HepG2 (cell line): ENCODE data around the gene ATP1B2. TPM values are rescaled to one million over a fixed set of nuclear protein-coding genes. Genes with fewer than 3 reads are reported as not detected.
A peak's percentile ranks its signal among the peaks of the same experiment; 100 is the strongest.

ENCODE experiments used
- ARID2 ChIP-seq: sonication (generic); formaldehyde crosslinking; IDR thresholded peaks from 2 replicates; pipeline ENCODE4 v1.8.1; 2022; ENCODE audit warnings: mild to moderate bottlenecking, missing genetic modification reagents, borderline replicate concordance
- FOSL1 ChIP-seq: sonication (generic); formaldehyde crosslinking; IDR thresholded peaks from 2 replicates; pipeline ENCODE4 v1.9.0; 2021; ENCODE audit warnings: missing genetic modification reagents, borderline replicate concordance
- GABPB1 ChIP-seq: IDR thresholded peaks from 2 replicates; pipeline ENCODE4 v1.6.1; 2016; ENCODE audit warnings: mild to moderate bottlenecking, missing genetic modification reagents, moderate library complexity, missing compliant biosample characterization
- HOXD1 ChIP-seq: sonication (generic); formaldehyde crosslinking; IDR thresholded peaks from 2 replicates; pipeline ENCODE4 v1.5.0; 2020; ENCODE audit warnings: missing genetic modification reagents
- ISL2 ChIP-seq: sonication (generic); formaldehyde crosslinking; IDR thresholded peaks from 2 replicates; pipeline ENCODE4 v1.5.0; 2020; ENCODE audit warnings: missing genetic modification reagents
- NAIF1 ChIP-seq: sonication (generic); formaldehyde crosslinking; IDR thresholded peaks from 2 replicates; pipeline ENCODE4 v1.5.0; 2020; ENCODE audit warnings: mild to moderate bottlenecking, missing genetic modification reagents, borderline replicate concordance
- NCOA5 ChIP-seq: sonication (generic); formaldehyde crosslinking; IDR thresholded peaks from 2 replicates; pipeline ENCODE4 v1.4.0; 2020; ENCODE audit warnings: missing genetic modification reagents
- NFE2L2 ChIP-seq: fragments of 150-350 bp; IDR thresholded peaks from 2 replicates; pipeline ENCODE4 v1.6.1; 2014; ENCODE audit warnings: low read length
- PAF1 ChIP-seq: IDR thresholded peaks from 2 replicates; pipeline ENCODE4 v1.6.1; 2016; ENCODE audit warnings: missing genetic modification reagents, missing compliant biosample characterization
- PPARG ChIP-seq: conservative IDR thresholded peaks from 2 replicates; pipeline ENCODE4 v1.6.1; 2016; ENCODE audit warnings: missing biosample characterization, missing genetic modification reagents
- SNAPC2 ChIP-seq: sonication (generic); formaldehyde crosslinking; IDR thresholded peaks from 2 replicates; pipeline ENCODE4 v1.8.1; 2022; ENCODE audit warnings: mild to moderate bottlenecking, missing genetic modification reagents
- ZMAT3 ChIP-seq: sonication (generic); formaldehyde crosslinking; conservative IDR thresholded peaks from 2 replicates; pipeline ENCODE4 v1.7.0; 2021; ENCODE audit warnings: missing genetic modification reagents
- ZNF121 ChIP-seq: sonication (generic); formaldehyde crosslinking; IDR thresholded peaks from 2 replicates; pipeline ENCODE4 v1.5.0; 2020; ENCODE audit warnings: mild to moderate bottlenecking, missing genetic modification reagents
- ZNF24 ChIP-seq: fragments of 450-650 bp; IDR thresholded peaks from 2 replicates; pipeline ENCODE4 v1.6.1; 2017; ENCODE audit warnings: antibody characterized with exemption, mild to moderate bottlenecking
- ZNF383 ChIP-seq: sonication (generic); formaldehyde crosslinking; IDR thresholded peaks from 2 replicates; pipeline ENCODE4 v1.4.0; 2020; ENCODE audit warnings: missing genetic modification reagents, mild to moderate bottlenecking, borderline replicate concordance
- ZNF615 ChIP-seq: sonication (generic); formaldehyde crosslinking; IDR thresholded peaks from 2 replicates; pipeline ENCODE4 v1.5.0; 2020; ENCODE audit warnings: mild to moderate bottlenecking, missing genetic modification reagents, borderline replicate concordance
- ZNF660 ChIP-seq: sonication (generic); formaldehyde crosslinking; IDR thresholded peaks from 2 replicates; pipeline ENCODE4 v1.5.1; 2020; ENCODE audit warnings: mild to moderate bottlenecking, low read depth, missing genetic modification reagents, borderline replicate concordance
- ZNF891 ChIP-seq: sonication (generic); formaldehyde crosslinking; IDR thresholded peaks from 2 replicates; pipeline ENCODE4 v1.5.0; 2020; ENCODE audit warnings: mild to moderate bottlenecking, missing genetic modification reagents
- polyA plus RNA-seq, 8 experiments: library from polyadenylated mRNA; depleted of rRNA in 3 of 8; stranded (reverse) in 7 of 8; unstranded in 1 of 8; fragments of >200 nt; fragmentation: Illumina TruSeq in 4 of 8; extraction: Trizol in 4 of 8; gene quantifications; 2 replicates each; pipeline versions ENCODE4 v1.2.1 to v1.2.3, GENCODE V29; 2011 to 2016; ENCODE audit warnings: low read depth in 4 of 8, missing spikeins in 1 of 8, mixed read lengths in 1 of 8; ENCODE audit not compliant: insufficient read depth in 1 of 8
- total RNA-seq, 5 experiments: library from RNA; depleted of rRNA; stranded (reverse); fragments of >200 nt; fragmentation: Illumina TruSeq; extraction: Trizol; gene quantifications; 2 replicates each; pipeline ENCODE4 v1.2.3, GENCODE V29; 2016; ENCODE audit warnings: low read depth in 1 of 5
- TF ChIP-seq, protein P1 (sequence below): sonication (generic); formaldehyde crosslinking; IDR thresholded peaks from 2 replicates; pipeline ENCODE4 v1.4.0; 2020; ENCODE audit warnings: missing genetic modification reagents, borderline replicate concordance
- TF ChIP-seq, protein P2 (sequence below): sonication (generic); formaldehyde crosslinking; conservative IDR thresholded peaks from 2 replicates; pipeline ENCODE4 v1.4.0; 2020; ENCODE audit warnings: missing genetic modification reagents
- TF ChIP-seq, protein P3 (sequence below): IDR thresholded peaks from 2 replicates; pipeline ENCODE4 v1.6.1; 2016; ENCODE audit warnings: mild to moderate bottlenecking, missing biosample characterization, missing genetic modification reagents
- TF ChIP-seq, protein P4 (sequence below): sonication (generic); formaldehyde crosslinking; IDR thresholded peaks from 2 replicates; pipeline ENCODE4 v1.4.0; 2020; ENCODE audit warnings: low read depth, mild to moderate bottlenecking, missing genetic modification reagents
- TF ChIP-seq, protein P5 (sequence below): sonication (generic); formaldehyde crosslinking; IDR thresholded peaks from 2 replicates; pipeline ENCODE4 v1.9.0; 2022; ENCODE audit warnings: low read depth, missing genetic modification reagents

ATP1B2 gene
- total and polyA plus RNA-seq, 2 of the 13 experiments (the other 11 are each of a cell fraction or from before 2014, with no cell fraction given) = not detected

DNA sequence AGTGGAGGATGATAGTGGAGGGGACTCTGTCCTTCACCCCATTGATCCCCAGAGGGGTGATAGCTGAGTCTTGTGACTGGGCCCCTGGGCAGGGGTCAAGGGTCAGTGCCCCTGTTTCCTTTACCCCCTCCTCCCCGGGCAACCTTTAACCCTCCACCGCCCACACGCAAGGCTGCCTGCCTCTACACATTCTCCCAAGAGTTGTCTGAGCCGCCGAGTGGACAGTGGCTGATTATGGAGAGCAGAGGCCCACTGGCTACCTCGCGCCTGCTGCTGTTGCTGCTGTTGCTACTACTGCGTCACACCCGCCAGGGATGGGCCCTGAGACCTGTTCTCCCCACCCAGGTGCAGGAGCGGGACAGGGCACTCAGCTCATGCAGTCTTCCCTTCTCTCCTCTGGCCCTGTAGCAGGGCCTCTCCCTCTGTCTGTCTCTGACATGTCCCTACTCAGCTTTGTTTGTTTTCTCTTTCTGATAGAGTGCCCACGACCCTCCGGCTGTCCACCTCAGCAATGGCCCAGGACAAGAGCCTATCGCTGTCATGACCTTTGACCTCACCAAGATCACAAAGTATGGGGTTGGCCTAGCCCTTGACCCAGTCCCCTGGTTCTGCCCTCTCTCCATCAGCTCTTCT lies 20.7 kb upstream of the ATP1B2 start, which contains the start of gene SHBG (continued):
- TF ChIP-seq FOSL1 (CRISPR knock-in tag) (no peak), PAF1 (CRISPR knock-in tag) (no peak), ZMAT3 (CRISPR knock-in tag) (no peak), ISL2 (CRISPR knock-in tag) (0 out of 2 replicates have a peak, but pooled peaks have one; percentile 34), ZNF24 (no peak), NFE2L2 (no peak), NAIF1 (CRISPR knock-in tag) (no peak), HOXD1 (CRISPR knock-in tag) (no peak), ZNF660 (CRISPR knock-in tag) (no peak), GABPB1 (CRISPR knock-in tag) (peak; percentile 28; the same call in 1 of the 2 replicates), ZNF891 (CRISPR knock-in tag) (no peak), PPARG (CRISPR knock-in tag) (peak; percentile 37; the same call in 1 of the 2 replicates), NCOA5 (no peak), SNAPC2 (CRISPR knock-in tag) (no peak), ZNF121 (CRISPR knock-in tag) (peak; percentile 52; the same call in 1 of the 2 replicates), ARID2 (CRISPR knock-in tag) (no peak), ZNF615 (no peak), ZNF383 (CRISPR knock-in tag) (no peak)
- TF ChIP-seq, protein P1, sequence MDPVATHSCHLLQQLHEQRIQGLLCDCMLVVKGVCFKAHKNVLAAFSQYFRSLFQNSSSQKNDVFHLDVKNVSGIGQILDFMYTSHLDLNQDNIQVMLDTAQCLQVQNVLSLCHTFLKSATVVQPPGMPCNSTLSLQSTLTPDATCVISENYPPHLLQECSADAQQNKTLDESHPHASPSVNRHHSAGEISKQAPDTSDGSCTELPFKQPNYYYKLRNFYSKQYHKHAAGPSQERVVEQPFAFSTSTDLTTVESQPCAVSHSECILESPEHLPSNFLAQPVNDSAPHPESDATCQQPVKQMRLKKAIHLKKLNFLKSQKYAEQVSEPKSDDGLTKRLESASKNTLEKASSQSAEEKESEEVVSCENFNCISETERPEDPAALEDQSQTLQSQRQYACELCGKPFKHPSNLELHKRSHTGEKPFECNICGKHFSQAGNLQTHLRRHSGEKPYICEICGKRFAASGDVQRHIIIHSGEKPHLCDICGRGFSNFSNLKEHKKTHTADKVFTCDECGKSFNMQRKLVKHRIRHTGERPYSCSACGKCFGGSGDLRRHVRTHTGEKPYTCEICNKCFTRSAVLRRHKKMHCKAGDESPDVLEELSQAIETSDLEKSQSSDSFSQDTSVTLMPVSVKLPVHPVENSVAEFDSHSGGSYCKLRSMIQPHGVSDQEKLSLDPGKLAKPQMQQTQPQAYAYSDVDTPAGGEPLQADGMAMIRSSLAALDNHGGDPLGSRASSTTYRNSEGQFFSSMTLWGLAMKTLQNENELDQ = no peak
- TF ChIP-seq, protein P2, sequence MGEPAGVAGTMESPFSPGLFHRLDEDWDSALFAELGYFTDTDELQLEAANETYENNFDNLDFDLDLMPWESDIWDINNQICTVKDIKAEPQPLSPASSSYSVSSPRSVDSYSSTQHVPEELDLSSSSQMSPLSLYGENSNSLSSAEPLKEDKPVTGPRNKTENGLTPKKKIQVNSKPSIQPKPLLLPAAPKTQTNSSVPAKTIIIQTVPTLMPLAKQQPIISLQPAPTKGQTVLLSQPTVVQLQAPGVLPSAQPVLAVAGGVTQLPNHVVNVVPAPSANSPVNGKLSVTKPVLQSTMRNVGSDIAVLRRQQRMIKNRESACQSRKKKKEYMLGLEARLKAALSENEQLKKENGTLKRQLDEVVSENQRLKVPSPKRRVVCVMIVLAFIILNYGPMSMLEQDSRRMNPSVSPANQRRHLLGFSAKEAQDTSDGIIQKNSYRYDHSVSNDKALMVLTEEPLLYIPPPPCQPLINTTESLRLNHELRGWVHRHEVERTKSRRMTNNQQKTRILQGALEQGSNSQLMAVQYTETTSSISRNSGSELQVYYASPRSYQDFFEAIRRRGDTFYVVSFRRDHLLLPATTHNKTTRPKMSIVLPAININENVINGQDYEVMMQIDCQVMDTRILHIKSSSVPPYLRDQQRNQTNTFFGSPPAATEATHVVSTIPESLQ (CRISPR knock-in tag) = no peak
- TF ChIP-seq, protein P3, sequence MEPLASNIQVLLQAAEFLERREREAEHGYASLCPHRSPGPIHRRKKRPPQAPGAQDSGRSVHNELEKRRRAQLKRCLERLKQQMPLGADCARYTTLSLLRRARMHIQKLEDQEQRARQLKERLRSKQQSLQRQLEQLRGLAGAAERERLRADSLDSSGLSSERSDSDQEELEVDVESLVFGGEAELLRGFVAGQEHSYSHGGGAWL (CRISPR knock-in tag) = no peak
- TF ChIP-seq, protein P4, sequence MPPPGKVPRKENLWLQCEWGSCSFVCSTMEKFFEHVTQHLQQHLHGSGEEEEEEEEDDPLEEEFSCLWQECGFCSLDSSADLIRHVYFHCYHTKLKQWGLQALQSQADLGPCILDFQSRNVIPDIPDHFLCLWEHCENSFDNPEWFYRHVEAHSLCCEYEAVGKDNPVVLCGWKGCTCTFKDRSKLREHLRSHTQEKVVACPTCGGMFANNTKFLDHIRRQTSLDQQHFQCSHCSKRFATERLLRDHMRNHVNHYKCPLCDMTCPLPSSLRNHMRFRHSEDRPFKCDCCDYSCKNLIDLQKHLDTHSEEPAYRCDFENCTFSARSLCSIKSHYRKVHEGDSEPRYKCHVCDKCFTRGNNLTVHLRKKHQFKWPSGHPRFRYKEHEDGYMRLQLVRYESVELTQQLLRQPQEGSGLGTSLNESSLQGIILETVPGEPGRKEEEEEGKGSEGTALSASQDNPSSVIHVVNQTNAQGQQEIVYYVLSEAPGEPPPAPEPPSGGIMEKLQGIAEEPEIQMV (CRISPR knock-in tag) = no peak
- TF ChIP-seq, protein P5, sequence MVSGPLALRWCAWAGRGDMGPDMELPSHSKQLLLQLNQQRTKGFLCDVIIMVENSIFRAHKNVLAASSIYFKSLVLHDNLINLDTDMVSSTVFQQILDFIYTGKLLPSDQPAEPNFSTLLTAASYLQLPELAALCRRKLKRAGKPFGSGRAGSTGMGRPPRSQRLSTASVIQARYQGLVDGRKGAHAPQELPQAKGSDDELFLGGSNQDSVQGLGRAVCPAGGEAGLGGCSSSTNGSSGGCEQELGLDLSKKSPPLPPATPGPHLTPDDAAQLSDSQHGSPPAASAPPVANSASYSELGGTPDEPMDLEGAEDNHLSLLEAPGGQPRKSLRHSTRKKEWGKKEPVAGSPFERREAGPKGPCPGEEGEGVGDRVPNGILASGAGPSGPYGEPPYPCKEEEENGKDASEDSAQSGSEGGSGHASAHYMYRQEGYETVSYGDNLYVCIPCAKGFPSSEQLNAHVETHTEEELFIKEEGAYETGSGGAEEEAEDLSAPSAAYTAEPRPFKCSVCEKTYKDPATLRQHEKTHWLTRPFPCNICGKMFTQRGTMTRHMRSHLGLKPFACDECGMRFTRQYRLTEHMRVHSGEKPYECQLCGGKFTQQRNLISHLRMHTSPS = no peak
